Measurements from ENCODE around the gene SALL4.
"Not testable (repeated sequence)": the region's sequence is repeated elsewhere in the genome, so short reads cannot be mapped to it uniquely, and the experiment has no call there.

The SALL4 gene

DNA sequence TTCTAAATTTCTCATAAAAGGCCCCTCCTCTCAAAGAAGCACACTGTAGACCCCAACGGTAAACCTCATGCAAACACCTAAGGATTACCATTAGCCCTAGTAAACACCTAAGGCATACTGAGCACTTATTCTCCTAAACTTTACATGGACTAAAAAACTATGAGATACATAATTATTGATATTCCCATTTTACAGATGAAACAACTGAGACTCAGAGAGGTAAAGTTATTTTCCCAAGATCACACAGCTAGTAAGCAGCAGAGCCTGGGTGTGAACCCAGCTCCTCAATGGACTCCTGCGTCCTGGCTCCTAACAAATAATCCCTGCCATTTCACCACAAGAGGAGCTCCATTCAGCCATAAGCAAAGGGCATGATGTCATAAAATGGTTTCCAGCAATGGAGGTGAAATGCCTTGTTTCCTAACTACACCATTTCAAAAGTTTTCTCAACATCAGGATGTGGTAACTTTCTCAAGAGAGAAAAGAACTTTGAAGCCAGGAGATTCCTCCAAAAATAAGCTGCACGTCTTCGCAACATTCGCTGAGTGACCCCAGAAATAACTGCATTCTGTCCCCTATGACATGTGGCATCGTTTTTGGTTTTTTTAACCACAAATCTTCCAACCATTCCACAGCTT lies 38.2 kb downstream of the SALL4 start:
- DNase-seq, result no peak

DNA sequence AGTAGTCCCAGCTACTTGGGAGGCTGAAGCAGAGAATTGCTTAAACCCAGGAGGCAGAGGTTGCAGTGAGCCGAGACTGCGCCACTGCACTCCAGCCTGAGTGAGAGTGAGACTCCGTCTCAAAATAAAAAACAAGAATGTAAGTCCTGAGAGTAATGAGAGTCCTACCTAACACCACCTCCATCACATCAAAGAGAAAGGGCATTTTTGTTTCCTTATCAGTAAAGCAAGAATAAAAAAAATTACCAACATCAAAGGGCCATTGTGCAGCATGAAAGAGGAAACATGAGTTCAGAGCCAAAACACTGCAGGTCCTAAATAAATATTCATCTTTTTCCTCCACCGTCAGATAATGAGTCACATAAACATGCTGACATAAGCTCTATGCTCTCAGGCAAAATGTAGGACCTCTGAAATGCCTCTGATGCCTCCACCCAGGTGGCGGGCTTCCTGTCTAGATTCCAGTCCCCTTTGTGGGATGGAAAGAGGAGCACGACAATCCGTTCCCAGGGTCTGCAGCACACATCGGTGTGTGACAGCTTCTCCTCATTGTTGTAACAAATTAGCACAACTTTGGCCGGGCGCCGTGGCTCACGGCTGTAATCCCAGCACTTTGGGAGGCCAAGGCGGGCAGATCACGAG lies 41.3 kb downstream of the SALL4 start:
- no peak for DNase-seq

DNA sequence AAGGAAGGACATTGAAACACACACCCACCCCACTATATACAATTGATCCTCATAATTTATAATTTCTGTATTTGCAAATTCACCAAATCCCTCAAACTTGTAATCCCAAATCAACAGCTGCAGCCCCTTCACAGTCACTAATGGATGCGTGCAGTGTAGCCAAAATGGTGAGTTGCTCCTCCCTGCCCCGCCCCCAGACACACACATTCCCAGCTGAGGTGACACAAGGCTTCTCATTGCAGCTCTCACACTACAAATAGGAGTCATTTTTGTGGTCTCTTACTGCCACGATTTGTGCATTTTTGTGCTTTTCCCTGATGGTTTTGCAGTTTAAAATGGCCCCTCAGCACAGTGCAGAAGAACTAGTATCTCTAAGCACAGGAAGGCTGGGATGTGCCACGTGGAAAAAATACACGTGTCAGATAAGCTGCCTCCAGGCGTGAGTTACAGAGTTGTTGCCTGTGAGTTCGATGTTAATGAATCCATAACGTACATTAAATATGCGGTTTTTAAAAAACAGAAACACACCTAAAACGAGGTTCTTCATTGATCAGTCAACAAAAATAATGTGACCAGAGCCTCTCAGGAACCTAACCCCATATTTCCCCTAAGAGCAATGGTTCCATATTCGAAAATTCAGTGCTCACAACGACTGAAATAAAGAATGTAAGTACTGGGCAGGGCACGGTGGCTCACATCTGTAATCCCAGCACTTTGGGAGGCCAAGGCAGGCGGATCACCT lies 42.4 kb downstream of the SALL4 start:
- DNase-seq, result no peak

DNA sequence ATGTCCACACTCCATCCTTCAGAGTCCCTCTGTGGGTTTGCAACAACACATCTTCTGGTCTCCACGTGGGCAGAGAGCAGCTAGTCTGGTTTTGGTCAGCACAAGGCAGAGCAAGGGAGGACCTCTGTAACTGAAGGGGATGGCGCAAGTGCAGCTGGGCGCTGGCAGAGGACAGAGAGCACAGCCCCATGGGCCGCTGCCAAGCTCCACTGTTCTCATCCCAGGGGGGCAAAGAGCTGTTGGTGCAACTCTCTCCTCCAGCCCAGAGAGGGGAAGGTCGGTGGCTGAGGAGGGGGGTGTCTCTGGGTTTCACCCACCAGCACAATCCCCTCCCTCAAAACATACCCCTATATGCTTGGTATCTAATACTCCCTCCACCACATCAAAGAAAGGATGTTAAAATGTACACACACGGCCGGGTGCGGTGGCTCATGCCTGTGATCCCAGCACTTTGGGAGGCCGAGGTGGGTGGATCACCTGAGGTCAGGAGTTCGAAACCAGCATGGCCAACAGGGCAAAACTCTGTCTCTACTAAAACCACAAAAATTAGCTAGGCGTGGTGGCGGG lies 43.3 kb downstream of the SALL4 start:
- DNase-seq, result no peak

DNA sequence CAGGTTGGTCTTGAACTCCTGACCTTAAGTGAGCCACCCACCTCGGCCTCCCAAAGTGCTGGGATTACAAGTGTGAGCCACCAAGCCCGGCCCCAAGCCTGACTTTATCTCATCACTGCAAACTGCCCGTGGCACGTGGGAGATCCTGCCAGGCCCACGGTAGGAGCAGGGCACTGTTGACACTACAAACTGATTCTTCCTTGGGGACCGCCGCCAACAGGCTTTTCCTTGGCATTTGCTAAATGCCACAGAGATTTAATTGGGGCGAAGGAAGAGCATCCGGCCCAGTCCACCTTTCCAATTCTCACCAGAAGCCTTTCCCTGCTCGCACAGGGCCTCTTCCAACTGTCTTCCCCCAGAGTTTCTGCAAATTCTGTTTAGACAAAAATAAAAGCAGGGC lies 45.1 kb downstream of the SALL4 start:
- DNase-seq, result no peak

DNA sequence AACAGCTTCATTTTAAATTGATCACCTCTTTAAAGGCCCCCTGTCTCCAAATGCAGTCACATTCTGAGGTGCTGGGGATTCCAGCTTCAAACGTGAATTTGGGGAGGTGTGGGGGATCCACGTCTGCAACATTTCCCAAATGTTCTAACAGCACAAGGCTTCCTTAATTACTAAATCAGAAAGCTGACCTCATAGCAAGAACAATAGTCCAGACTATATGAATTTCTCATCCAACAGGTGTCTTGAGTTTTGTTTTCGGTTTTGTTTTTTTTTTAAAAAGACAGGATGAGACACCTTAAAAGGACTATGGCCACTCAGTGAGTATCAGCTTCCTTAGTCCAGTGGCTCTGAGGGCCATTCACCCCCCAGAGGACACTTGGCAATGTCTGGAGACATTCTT lies 45.7 kb downstream of the SALL4 start:
- no peak for DNase-seq

DNA sequence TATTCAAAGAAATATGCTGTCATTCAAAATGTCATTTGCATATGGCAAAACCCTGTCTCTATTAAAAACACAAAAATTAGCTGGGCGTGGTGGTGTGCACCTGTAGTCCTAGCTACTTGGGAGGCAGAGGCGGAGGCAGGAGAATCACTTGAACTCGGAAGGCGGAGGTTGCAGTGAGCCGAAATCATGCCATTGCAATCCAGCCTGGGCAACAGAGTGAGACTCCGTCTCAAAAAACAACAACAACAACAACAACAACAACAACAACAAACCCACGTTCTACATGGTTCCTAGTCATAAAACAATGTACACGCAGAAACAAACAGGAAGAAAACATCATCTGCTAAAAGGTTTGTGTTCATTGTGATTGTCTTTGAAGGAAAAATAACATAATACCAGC lies 49.1 kb downstream of the SALL4 start:
- not testable (repeated sequence) for DNase-seq

DNA sequence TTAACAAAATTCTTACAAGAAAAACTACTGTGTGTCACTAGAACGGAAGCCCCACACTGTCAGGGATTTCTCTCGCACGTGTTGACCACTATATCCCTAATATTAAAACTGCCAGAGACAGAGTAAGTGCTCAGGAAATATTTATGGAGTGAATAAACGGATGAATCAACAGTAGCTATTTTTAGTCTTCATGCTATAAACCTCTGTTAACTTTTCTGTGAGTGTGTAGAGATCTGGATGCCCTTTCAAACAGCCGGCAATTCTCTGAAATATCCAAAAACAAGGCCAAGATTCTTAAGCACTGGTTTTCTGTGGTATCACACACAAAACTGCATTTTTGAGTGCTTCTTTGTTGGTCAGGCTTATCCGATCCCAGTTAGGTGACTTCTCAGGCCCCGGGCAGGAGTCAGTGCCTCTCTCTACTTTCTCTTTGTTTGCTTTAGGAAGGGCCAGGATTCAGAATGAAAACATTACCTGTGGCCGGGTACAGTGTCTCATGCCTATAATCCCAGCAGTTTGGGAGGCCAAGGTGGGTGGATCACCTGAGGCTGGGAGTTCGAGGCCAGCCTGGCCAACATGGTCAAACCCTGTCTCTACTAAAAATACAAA lies 49.9 kb downstream of the SALL4 start:
- DNase-seq, result no peak

DNA sequence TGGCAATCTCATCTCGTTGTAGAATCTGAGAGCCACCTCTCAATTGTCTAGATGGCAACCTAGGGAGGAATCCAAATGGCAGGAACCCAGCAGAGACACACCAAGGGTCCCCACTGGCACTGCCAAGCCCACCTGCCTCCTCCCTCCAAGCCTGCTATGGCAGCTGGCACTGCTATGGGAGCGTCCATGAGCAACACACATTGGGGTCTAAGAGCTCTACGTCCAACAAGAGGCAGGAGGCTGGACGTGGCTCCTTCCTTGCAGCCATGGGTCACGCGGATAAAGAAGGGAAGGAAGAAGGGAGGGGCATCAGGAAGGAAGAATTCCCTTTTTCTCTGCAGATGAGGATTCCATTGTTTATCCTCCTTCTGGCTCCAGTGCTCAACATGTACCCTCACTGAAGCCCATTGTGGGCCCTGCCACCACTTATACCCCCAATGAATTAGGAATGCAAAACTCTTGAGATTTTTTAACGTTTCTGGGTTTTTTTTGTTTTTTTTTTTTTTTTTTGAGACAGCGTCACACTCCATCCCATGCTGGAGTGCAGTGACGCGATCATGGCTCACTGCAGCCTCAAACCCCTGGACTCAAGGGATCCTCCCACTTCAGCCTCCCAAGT lies 51.4 kb downstream of the SALL4 start:
- no peak for DNase-seq

DNA sequence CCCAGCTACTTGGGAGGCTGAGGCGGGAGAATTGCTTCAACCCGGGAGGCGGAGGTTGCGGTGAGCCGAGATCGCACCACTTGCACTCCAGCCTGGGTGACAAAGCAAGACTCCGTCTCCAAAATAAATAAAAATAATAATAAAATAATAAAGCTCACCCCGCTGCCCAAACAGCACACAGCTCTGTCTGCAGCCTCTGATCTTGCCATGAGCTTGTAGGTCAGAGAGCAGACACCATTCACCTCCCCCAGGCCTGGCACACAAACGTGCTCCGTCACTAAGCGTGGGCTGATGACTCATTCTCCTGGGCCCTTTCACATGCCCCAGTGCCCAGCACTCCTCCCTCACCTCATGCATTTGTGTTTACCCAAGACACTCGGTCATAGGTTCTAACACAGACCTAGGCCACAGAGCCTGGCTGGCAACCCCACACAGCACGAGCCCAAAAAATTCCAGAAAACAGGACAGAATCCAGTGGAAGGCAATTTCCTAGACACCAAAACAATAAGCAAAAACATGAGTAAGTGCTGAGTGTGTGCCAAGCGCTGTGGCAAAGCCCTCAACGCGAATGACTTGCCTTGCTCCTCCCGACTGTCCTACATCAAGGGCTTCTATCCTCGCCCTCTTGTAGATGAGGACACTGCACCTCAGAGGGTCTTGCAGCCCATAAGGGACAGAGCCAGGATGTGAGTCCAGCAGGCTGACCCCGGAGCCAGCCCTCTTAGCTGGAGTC lies 52.1 kb downstream of the SALL4 start:
- no peak for DNase-seq

DNA sequence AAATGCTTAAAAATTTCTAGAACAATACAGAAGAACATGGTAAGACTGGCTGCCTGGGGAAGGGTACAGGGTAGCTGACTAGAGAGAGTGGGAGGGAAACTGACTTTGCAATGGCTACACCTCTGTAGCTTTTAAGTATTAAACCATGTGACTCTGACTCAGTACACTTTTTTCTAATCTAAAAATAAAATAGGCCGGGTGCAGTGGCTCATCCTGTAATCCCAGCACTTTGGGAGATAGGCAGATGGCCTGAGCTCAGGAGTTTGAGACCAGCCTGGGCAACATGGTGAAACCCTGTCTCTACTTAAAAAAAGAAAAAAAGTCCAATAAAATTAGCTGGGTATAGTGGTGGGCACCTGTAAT lies 52.7 kb downstream of the SALL4 start:
- no peak for DNase-seq

DNA sequence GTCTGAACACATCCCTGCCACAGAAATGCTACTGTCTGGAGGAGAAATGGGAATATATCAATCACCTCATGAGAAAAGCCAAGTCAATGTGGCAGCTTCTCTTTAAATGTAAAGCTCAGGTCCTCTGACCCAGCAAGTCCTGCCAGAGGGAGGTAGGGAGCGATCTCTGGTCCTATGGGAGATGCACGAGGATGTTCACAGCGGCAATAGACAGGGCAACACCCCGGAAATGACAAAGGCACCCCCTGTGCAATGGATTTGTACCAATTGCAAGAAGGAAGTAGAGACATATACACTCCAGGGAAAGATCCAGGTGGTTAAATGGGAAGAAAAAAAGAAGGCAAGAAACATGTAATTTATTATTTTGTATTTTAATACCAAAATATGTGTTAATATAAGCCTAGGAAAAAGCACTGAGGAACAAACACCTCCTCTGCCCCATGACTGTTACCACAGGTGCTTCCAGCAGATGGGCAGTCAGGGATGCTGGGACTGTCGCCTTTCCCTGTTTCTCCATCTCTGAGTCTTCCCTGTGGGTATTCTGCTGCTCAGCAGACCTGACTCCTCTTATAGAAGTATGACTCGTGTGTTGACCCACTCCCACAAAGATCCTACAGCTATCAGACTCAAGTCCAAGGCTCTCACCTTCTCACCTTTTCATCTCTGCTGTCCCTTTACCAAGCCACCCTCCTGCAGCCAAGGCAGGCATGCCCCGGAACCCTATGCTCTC lies 55.0 kb downstream of the SALL4 start:
- DNase-seq, result no peak

DNA sequence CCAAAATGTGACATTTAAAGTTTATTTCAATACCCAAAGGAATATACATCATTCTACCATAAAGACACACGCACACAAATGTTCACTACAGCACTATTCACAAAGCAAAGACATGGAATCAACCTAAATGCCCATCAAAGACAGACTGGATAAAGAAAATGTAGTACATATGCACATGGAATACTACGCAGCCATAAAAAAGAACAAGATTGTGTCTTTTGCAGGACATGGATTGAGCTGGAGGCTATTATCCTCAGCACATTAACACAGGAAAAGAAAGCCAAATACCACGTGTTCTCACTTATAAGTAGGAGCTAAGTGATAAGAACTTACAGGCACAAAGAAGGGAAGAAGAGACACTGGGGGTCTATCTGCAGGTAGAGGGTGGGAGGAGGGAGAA lies 56.5 kb downstream of the SALL4 start:
- DNase-seq, result no peak

DNA sequence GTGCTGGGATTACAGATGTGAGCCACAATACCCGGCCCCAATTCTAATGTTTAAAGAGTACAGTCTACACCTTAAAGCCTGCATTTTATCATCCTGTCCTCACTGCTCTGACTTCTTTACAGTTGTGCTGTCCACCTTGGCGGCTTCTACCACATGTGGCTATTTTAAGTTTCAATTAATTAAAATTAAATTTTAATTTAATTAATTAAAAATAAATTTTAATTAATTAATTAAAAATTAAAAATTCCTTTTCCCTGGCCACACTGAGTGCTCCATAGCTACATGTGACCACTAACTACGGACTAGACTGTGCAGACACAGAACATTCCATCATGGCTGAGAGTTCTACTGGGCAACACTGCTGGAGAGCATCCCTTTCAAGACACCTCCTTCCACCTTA lies 61.5 kb downstream of the SALL4 start:
- DNase-seq, result no peak

DNA sequence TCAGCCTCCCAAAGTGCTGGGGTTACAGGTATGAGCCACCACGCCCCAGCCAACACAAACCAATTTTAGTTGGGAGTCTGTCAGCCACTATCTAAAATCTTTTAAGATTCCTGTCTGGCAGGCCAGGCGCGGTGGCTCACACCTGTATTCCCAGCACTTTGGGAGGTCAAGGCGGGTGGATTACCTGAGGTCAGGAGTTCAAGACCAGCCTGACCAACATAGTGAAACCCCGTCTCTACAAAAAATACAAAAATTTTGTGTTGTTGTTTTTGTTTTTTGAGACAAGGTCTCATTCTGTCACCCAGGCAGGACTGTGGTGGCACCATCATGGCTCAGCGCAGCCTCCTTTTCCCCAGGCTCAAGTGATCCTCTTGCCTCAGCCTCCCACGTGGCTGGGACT lies 62.0 kb downstream of the SALL4 start:
- not testable (repeated sequence) for DNase-seq

DNA sequence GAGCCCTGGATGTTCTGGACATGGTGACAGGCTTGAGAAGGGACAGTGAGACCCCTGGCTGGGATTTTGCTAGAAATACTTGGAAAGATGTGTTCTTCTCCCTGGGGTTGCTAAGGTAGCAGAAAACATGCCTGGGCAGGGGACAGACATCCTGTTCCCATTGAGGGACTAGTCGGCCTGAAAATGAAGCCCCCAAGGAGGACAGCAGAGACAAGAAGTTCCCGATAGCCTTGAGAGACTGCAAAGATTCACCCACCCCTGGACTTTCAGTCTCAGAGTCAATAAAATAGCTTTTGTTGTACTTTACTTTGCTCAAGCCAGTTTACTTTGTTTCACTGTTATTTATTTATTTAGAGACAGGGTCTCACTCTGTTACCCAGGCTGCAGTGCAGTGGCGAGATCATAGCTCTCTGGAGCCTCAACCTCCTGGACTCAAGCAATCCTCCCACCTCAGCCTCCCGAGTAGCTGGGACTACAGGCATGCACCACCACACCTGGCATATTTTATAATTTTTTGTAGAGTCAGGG lies 62.5 kb downstream of the SALL4 start:
- DNase-seq, result no peak

DNA sequence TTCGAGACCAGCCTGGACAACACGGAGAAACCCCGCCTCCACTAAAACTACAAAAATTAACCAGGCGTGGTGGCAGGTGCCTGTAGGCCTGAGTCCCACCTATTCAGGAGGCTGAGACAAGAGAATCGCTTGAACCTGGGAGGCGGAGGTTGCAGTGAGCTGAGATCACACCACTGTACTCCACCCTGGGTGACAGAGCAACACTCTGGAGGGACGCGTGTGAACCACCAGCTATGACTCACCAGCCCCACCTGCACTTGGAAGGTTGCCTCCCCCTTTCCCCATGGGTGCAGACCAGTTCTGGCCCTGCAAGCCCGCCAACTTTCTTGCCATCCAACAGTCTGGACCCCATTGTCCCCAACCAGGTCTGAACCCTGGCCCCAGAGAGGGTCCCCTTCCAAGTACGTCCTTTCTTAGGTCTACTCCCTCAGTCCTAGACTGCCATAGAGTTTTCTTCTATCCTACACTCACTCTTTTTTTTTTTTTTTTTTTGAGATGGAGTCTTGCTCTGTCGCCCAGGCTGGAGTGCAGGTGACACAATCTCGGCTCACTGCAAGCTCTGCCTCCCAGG lies 63.4 kb downstream of the SALL4 start:
- DNase-seq, result no peak

DNA sequence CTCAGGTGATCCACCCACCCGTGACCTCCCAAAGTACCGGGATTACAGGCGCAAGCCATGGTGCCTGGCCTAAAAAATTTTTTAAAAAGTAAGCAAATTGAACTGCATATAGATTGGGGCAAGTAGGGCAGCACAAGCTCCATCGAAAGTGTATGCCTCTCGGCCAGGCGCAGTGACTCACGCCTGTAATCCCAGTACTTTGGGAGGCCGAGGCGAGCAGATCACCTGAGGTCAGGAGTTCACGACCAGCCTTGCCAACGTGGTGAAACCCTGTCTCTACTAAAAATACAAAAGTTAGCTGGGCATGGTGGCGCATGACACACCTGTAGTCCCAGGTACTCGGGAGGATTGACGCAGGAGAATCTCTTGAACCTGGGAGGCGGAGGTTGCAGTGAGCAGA lies 64.1 kb downstream of the SALL4 start:
- not testable (repeated sequence) for DNase-seq

DNA sequence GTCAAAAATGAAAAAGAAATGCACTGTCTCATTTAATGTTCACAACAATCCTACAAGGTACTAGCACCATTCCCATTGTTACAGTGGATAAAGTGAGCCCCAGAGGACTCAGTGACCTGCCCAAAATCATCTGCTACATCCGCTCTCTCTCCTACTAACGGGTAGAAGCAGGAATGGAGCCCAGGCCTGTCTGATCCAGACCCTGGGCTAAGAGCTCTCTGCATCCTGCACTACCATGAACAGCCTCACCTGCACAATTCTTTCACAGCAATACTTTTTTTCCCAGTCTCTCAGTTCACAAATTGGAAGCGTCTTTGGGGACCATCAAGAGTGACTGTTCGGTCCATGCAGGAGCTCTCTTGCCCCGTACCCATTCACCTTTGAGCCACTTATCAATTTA lies 65.4 kb downstream of the SALL4 start:
- DNase-seq, result no peak

DNA sequence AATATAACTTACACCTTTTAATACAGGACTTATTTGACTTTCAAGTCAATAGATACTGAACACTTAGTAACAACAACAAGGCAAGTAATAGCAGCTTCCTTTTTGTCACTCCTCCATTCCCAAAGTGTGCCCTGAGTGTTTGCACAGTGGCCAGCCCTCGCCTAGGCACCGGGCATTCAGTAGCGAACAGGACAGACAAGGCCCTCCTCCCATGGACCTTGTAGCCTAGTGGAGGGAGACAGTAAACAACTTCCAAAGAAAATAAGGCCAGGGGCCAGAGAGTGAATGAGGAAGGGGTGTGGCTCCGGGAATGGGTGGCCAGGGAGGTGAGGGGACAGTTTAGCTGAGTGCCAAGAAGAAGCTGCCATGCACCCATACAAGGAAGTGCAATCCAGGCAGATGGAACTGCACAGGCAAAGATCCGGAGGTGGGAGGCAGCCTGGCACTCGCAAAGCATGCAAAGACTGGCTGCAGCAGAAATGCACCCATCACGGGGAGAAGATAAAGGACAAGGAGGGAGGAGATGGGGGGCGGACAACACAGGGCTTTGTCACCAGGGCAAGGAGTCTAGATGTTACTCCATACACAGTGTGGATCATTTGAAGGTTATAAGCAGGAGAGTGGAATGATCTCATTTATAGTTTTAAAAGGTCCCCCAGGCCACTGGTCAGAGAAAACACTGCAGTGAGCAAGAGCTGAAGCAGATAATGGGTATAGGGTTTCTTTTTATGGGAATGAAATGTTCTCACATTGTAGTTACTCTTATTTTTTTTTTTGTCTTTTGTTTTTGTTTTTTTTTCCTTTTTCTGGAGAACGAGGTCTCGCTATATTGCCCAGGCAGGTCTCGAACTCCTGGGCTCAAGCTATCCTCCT lies 66.4 kb downstream of the SALL4 start:
- no peak for DNase-seq

Measured in NCI-H1436 (cell line).